ENCODE data around the gene PROZ.

The PROZ gene

GRCh38 chr13:113143466-113144254 lies 14.8 kb upstream of the PROZ start:
- Histone ChIP-seq H3K4me1 (ENCODE audit: control insufficient read depth, insufficient read depth, low read length, poor library complexity, severe bottlenecking) (no peaks in the 10 kb centered on the region), H3K4me3 (ENCODE audit: extremely low read depth, insufficient read depth, low read length, poor library complexity, severe bottlenecking) (no peak overlapping the region), H3K36me3 (ENCODE audit: control insufficient read depth, insufficient read depth, low read length) (no peaks in the 10 kb centered on the region), H3K27ac (ENCODE audit: low read depth, low read length, severe bottlenecking) (no peak overlapping the region), H3K9me3 (ENCODE audit: control insufficient read depth, low read length) (no peaks in the 10 kb centered on the region)
- WGBS, 2 experiments (ENCODE audit: insufficient coverage in 2 of 2) = 89 to 90% methylated on average over 39 of the region's 39 CpGs

GRCh38 chr13:113144255-113144629 lies 14.2 kb upstream of the PROZ start:
- Histone ChIP-seq H3K4me3 (ENCODE audit: extremely low read depth, insufficient read depth, low read length, poor library complexity, severe bottlenecking) (no peak overlapping the region), H3K27ac (ENCODE audit: low read depth, low read length, severe bottlenecking) (no peak overlapping the region), H3K9me3 (ENCODE audit: control insufficient read depth, low read length) (no peaks in the 10 kb centered on the region), H3K36me3 (ENCODE audit: control insufficient read depth, insufficient read depth, low read length) (no peaks in the 10 kb centered on the region), H3K4me1 (ENCODE audit: control insufficient read depth, insufficient read depth, low read length, poor library complexity, severe bottlenecking) (no peaks in the 10 kb centered on the region)
- 63 to 92% methylated on average over 1 to 7 of the region's 12 CpGs for WGBS, 2 experiments (ENCODE audit: insufficient coverage in 2 of 2)

- H3K27ac ChIP-seq (ENCODE audit: low read depth, low read length, severe bottlenecking) = no peak overlapping the region
- no peaks in the 10 kb centered on the region for H3K36me3 ChIP-seq (ENCODE audit: control insufficient read depth, insufficient read depth, low read length)
- H3K9me3 ChIP-seq (ENCODE audit: control insufficient read depth, low read length) = no peaks in the 10 kb centered on the region
- 96 to 100% methylated on average over 5 to 8 of the region's 12 CpGs for WGBS, 2 experiments (ENCODE audit: insufficient coverage in 2 of 2)
- H3K4me1 ChIP-seq (ENCODE audit: control insufficient read depth, insufficient read depth, low read length, poor library complexity, severe bottlenecking) = no peaks in the 10 kb centered on the region
- no peak overlapping the region for H3K4me3 ChIP-seq (ENCODE audit: extremely low read depth, insufficient read depth, low read length, poor library complexity, severe bottlenecking)
Observed at GRCh38 chr13:113145496-113145895, 13.0 kb upstream of the PROZ start.

- Histone ChIP-seq H3K4me1 (ENCODE audit: control insufficient read depth, insufficient read depth, low read length, poor library complexity, severe bottlenecking) (no peaks in the 10 kb centered on the region), H3K4me3 (ENCODE audit: extremely low read depth, insufficient read depth, low read length, poor library complexity, severe bottlenecking) (no peak overlapping the region), H3K9me3 (ENCODE audit: control insufficient read depth, low read length) (no peaks in the 10 kb centered on the region), H3K27ac (ENCODE audit: low read depth, low read length, severe bottlenecking) (no peak overlapping the region), H3K36me3 (ENCODE audit: control insufficient read depth, insufficient read depth, low read length) (no peaks in the 10 kb centered on the region)
- whole genome bisulfite sequencing, 2 experiments (ENCODE audit: insufficient coverage in 2 of 2) = 86 to 88% methylated on average over 8 to 10 of the region's 15 CpGs
Observed at GRCh38 chr13:113145911-113146598, 12.4 kb upstream of the PROZ start.

GRCh38 chr13:113146750-113147149 lies 11.7 kb upstream of the PROZ start:
- Histone ChIP-seq H3K36me3 (ENCODE audit: control insufficient read depth, insufficient read depth, low read length) (no peaks in the 10 kb centered on the region), H3K9me3 (ENCODE audit: control insufficient read depth, low read length) (no peaks in the 10 kb centered on the region), H3K4me1 (ENCODE audit: control insufficient read depth, insufficient read depth, low read length, poor library complexity, severe bottlenecking) (no peaks in the 10 kb centered on the region), H3K4me3 (ENCODE audit: extremely low read depth, insufficient read depth, low read length, poor library complexity, severe bottlenecking) (no peak overlapping the region), H3K27ac (ENCODE audit: low read depth, low read length, severe bottlenecking) (no peak overlapping the region)
- WGBS, 2 experiments (ENCODE audit: insufficient coverage in 2 of 2) = 80 to 92% methylated on average over 9 of the region's 9 CpGs

- H3K4me3 ChIP-seq (ENCODE audit: extremely low read depth, insufficient read depth, low read length, poor library complexity, severe bottlenecking) = no peak overlapping the region
- H3K4me1 ChIP-seq (ENCODE audit: control insufficient read depth, insufficient read depth, low read length, poor library complexity, severe bottlenecking) = no peaks in the 10 kb centered on the region
- H3K36me3 ChIP-seq (ENCODE audit: control insufficient read depth, insufficient read depth, low read length) = no peaks in the 10 kb centered on the region
- H3K27ac ChIP-seq (ENCODE audit: low read depth, low read length, severe bottlenecking) = no peak overlapping the region
- no peaks in the 10 kb centered on the region for H3K9me3 ChIP-seq (ENCODE audit: control insufficient read depth, low read length)
- 88 to 89% methylated on average over 5 to 7 of the region's 8 CpGs for WGBS, 2 experiments (ENCODE audit: insufficient coverage in 2 of 2)
Observed at GRCh38 chr13:113147206-113147605, 11.2 kb upstream of the PROZ start.

GRCh38 chr13:113148407-113148806 lies 10.0 kb upstream of the PROZ start:
- no peaks in the 10 kb centered on the region for H3K9me3 ChIP-seq (ENCODE audit: control insufficient read depth, low read length)
- 95 to 96% methylated on average over 11 to 12 of the region's 13 CpGs for WGBS, 2 experiments (ENCODE audit: insufficient coverage in 2 of 2)
- H3K36me3 ChIP-seq (ENCODE audit: control insufficient read depth, insufficient read depth, low read length) = no peaks in the 10 kb centered on the region
- no peaks in the 10 kb centered on the region for H3K4me1 ChIP-seq (ENCODE audit: control insufficient read depth, insufficient read depth, low read length, poor library complexity, severe bottlenecking)
- no peak overlapping the region for H3K27ac ChIP-seq (ENCODE audit: low read depth, low read length, severe bottlenecking)
- no peak overlapping the region for H3K4me3 ChIP-seq (ENCODE audit: extremely low read depth, insufficient read depth, low read length, poor library complexity, severe bottlenecking)

GRCh38 chr13:113148940-113149503 lies 9.4 kb upstream of the PROZ start:
- Histone ChIP-seq H3K4me1 (ENCODE audit: control insufficient read depth, insufficient read depth, low read length, poor library complexity, severe bottlenecking) (no peaks in the 10 kb centered on the region), H3K9me3 (ENCODE audit: control insufficient read depth, low read length) (no peaks in the 10 kb centered on the region), H3K4me3 (ENCODE audit: extremely low read depth, insufficient read depth, low read length, poor library complexity, severe bottlenecking) (no peak overlapping the region), H3K27ac (ENCODE audit: low read depth, low read length, severe bottlenecking) (no peak overlapping the region), H3K36me3 (ENCODE audit: control insufficient read depth, insufficient read depth, low read length) (no peaks in the 10 kb centered on the region)
- 95 to 98% methylated on average over 38 of the region's 38 CpGs for WGBS, 2 experiments (ENCODE audit: insufficient coverage in 2 of 2)

- Histone ChIP-seq H3K4me3 (ENCODE audit: extremely low read depth, insufficient read depth, low read length, poor library complexity, severe bottlenecking) (no peak overlapping the region), H3K27ac (ENCODE audit: low read depth, low read length, severe bottlenecking) (no peak overlapping the region), H3K4me1 (ENCODE audit: control insufficient read depth, insufficient read depth, low read length, poor library complexity, severe bottlenecking) (no peaks in the 10 kb centered on the region), H3K9me3 (ENCODE audit: control insufficient read depth, low read length) (no peaks in the 10 kb centered on the region), H3K36me3 (ENCODE audit: control insufficient read depth, insufficient read depth, low read length) (no peaks in the 10 kb centered on the region)
- 92 to 94% methylated on average over 23 to 26 of the region's 26 CpGs for WGBS, 2 experiments (ENCODE audit: insufficient coverage in 2 of 2)
Observed at GRCh38 chr13:113149711-113150549, 8.5 kb upstream of the PROZ start.

GRCh38 chr13:113150550-113151365 lies 7.7 kb upstream of the PROZ start:
- H3K36me3 ChIP-seq (ENCODE audit: control insufficient read depth, insufficient read depth, low read length) = no peaks in the 10 kb centered on the region
- H3K4me3 ChIP-seq (ENCODE audit: extremely low read depth, insufficient read depth, low read length, poor library complexity, severe bottlenecking) = no peak overlapping the region
- no peak overlapping the region for H3K27ac ChIP-seq (ENCODE audit: low read depth, low read length, severe bottlenecking)
- no peaks in the 10 kb centered on the region for H3K4me1 ChIP-seq (ENCODE audit: control insufficient read depth, insufficient read depth, low read length, poor library complexity, severe bottlenecking)
- WGBS, 2 experiments (ENCODE audit: insufficient coverage in 2 of 2) = 92 to 94% methylated on average over 29 to 31 of the region's 31 CpGs
- no peaks in the 10 kb centered on the region for H3K9me3 ChIP-seq (ENCODE audit: control insufficient read depth, low read length)
